ENCODE measurements around the gene MED20.

- TF ChIP-seq POLR2A (IDR thresholded peaks at IDR 0.05; ENCODE audit: low read depth, low read length) = no peak
- TF ChIP-seq POLR2AphosphoS5 (IDR thresholded peaks at IDR 0.05; ENCODE audit: low read depth, low read length) = no peak
- TF ChIP-seq TAF1 (IDR thresholded peaks at IDR 0.05; ENCODE audit: borderline replicate concordance, low read depth, low read length) = no peak
Observed at GRCh38 chr6:41943456-41943855, 22.5 kb upstream of the MED20 start.

Measured in GM12892 (cell line).